ENCODE data around the gene TNNC1.
A peak's percentile ranks its signal among the peaks of the same experiment; 100 is the strongest.

The TNNC1 gene

DNA sequence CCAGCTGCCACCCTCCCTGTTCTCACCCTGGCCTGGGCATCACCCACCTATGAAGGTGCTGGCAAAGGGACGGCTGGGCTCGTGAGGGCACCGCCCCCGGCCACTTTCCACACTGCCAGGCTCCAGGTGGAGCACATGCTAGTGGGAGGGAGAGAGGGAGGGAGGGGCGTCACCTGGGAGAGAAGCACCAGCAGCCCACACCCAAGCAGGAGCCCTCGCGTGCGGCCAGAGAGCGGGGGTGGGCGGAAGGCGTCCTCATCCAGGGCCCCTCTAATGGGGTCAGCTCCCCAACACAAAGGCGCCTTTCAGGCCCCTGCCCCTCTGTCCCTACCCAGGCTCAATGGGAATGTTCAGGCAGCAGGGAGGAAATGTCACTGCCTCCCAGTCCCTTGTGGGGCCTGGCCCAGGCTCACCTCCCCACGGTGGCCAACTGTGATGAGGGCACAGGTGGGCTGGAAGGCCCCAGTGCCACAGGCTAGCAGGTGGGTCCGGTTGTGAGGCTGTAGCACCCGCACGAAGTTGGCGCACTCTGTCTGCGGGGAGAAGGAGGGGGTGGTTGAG lies 12.0 kb downstream of the TNNC1 start:
- DNase-seq, result no peak

DNA sequence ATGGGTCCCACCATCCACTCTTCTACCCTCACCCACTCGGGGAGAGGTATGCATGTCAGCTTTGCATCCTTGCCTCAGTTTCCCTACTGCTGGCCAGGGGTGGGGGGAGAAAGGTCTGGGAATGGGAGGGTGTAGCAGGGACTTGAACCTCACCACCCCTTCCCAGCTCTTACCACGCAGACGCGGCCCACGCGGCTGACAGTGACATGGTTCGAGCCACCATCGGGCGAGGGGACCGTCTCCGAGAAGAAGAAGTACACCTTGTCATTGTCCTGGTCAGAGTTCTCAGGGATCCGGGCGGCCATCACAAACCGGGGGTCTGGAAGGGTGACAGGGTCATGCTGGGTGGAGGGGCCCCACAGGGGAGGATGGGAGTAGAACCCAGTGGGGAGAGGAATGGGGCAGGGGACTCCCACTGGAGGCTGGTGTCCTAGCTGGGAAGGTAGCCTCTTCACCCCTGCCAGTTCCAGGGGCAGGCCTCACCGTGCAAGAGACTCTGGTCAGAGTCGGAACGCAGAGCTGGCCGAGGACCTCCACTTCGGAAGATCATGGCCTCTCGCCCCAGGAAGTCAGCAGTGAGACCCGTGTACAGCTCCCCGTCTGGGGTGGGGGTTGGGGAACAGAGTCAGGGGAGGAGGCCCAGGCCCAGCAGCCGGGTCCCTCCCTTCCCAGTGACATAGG lies 12.6 kb downstream of the TNNC1 start:
- no peak for DNase-seq

DNA sequence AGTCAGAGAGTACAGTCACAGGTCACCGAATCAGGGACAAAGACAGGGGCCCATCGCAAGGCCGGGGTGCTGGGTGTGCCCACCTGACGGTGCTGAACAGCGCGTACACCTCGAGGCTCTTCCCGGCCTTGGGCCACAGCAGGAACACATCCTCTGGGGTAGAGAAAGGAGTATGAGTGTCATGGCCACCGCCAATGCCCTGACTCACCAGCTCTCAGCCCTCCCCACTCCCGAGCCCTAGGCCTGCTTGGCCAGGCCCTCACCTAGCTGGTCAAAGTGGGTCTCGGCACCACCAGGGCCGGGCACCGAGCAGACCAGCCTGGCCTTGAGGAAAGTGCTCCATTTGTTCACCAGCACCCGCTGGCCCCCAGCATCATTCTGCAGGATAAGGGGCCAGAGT lies 13.2 kb downstream of the TNNC1 start:
- no peak for DNase-seq

DNA sequence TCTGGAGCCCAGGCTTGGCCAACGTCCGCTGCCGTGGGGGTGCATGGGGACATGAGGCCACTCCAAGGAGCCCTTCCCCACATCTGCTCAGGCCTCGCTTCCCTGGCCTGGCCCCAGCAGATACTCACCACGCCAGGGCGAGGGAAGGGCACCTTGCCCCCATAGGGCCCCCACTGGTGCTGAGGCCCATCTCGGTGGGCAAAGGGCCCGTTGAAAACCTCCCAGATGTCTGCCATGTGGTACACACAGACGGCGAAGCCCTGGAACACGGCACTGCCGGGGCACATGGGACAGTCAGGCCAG lies 13.6 kb downstream of the TNNC1 start:
- DNase-seq, result no peak

DNA sequence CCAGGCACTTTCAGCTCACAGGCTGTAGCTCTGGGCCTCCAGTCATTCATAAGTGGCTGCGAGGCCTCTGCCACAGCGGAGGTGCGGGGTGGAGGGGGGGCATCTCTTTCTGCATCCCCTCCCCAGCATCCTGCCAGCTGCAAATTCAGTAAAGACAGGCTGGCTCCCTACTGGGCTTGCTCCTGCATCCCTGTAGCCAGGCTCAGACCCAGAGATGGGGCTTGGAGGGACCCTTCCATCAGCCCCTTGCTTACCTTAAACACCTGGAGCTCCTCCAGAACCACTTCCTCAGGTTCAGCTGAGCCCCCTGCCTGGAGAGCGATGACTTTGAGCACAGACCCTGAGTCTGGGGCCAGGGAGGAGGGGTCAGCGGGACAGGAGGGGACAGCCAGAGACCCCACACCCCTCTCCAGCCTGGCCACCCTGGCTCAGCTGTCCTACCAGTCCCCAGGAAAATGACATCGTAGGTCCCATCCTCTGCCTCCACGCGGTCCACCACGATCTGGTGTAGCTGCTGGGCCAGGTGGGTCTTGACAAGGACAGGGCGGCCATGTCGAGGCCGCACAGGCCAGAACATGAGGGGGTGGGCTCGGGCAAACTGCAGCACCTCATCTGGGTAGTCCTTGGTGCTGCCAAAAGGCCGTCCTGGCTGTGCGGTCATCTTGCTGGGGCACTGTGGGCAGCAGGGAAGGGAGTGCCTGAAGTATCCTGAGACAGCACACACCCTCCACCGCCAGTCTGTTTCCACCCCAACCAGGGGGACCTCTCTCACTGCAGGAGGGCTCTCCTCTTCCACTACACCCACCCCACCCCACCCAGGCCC lies 14.2 kb downstream of the TNNC1 start:
- no peak for DNase-seq

DNA sequence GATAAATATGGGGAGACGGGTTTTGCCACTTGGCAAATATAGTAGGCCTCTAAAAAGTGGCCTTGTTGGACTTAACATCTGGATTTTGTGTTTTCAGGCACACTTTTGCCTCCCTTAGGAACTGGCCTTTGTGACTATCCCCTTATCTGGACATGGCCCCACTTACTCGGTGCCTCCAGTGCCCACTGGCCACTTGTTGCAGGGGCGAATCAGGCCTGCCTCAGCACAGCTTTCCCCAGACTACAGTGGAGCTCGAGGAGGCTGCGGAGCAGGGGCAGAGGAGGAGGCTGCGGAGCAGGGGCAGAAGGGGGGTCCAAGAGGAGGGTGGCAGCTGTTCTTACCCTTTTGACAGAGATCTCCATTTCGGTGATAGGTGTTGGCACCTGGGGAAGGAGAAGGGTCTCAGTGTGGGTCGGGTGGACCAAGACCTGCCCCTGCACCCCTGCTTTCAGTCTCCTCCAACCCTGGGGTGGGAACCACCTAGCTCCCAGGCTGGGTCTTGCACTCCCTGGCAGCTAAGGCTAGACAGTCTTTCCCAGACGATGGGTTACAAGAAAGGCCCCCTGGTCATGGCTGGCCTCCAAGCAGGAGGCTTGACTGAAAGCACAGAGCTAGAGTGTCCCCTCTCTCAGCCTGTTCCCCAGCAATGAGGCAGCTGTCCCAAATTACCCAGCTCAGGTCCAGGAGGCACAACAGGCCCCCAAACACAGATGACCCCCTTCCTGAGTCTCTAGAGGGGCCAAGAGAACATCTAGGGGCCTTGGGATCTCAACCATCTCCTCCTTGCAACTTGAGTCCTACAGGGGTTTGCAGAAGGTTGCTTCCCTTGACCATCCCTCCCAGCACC lies 15.0 kb downstream of the TNNC1 start:
- no peak for DNase-seq

DNA sequence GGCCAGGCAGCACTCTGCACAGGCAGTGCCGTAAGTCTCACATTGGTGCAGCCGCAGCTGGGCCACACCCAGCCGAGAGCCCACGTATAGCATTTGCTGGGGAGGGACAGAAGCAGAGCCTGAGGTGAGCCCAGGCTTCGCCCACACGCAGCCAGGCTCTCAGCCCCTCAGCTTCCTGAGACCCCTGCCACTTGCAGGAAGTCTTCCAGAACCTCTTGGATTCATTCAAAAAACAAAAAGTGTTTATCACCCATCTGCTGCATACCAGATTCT lies 15.8 kb downstream of the TNNC1 start:
- no peak for DNase-seq

DNA sequence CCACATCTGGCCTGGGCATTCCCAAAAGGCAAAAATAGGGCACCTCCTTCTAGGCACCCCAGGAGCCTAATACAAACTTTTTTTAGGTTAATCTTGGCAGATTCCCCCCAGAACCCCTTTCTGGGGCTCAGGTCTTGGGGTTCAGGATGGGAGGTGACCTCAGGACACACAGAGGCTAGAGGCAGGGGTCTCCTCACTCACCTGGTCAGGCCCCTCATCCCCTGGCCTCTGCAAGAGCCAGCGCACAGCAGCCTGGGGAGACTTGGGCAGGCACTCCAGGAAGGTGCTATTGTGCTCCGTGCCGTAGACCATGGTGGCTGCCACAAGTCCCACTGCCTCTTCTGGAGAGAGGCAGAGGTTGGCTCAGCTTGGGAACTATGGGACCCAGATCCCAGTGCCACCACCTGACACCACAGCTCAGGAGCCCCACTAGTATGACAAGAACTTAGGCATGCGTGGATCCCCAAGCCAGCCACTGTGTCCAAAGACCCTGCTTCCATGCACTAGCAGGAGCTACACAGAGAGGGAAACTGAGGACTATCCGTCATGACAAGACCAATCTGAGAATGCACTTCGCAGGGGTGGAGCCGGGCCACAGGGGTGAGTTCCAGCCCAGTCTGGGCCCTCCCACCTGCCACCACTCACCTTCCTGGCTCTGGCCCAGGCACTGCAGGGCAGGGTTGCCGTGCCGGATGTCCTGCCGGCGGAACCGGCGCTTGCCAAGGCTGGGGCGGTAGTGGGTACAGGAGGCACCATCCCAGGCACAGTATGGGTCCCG lies 16.3 kb downstream of the TNNC1 start:
- DNase-seq, result peak; percentile 21 to 61

DNA sequence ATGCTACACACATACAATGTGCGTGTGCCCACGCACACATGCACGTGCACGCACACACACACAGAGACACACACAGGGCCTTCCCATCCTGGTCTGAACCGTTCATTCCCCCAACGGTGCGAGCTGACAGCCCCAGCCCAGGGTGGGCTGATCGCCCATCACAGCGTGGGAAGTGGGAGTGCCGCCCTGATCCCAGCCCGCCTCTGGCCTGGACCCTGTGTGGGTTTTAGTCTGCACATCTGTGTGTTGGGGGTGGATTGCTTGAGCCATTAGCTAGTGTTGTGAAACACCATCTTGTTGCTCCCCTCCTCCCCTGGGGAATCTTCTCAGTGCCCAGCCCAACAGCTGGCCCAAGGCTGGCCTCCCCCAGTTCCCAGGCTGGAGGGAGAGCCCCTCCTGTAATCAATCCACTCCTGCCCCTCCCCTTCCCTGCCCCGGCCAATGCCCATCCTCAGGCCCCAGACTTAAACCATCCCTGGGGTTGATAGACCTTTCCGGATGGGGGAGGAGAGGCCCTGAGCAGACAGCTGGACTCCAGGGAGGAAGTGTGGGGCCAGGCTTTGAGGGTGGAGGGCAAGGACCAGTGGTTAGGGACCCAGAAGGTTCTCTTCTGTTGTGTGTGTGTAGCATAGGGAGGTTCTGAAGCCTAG lies 17.2 kb downstream of the TNNC1 start:
- no peak for DNase-seq

DNA sequence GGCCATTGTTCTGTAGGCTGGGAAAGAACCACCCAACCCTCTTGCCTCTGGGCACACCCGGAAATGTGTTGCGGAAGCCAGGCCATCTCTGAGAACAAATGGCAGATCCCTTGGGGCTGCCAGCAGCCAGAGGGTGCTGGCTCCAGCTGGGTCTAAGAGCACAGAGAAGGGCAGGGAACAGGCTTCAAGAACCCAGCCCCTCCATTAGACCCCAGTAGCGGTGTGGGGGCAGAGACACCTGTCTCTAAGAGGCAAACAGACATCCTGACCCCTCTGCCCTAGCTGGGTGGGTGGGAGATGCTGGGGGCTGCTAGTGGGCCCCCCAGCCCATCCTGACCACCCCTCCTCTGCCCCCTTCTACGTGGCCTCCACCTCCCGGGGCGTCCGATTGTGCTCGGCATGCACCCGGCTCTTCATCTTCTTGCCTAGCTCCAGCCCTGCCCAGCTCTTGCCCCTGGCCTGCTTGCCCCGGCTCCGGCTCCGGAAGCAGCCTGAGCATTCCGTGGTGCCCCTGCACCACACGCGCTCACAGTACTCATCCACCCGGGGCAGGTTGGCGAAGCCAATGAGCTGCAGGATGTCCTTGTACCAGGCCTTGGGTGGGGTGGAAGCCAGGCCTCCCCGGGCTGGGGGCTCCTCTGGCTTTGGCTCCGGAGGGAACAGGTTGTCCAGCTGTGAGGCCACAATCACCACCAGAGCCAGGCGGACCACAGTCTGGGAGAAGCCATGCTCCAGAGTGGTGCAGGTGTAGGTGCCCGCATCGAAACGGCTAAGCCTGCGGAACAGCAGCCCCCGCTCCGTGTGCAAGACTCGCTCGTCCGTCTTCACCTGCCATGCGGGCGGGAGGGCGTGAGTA lies 18.4 kb downstream of the TNNC1 start:
- no peak for DNase-seq

DNA sequence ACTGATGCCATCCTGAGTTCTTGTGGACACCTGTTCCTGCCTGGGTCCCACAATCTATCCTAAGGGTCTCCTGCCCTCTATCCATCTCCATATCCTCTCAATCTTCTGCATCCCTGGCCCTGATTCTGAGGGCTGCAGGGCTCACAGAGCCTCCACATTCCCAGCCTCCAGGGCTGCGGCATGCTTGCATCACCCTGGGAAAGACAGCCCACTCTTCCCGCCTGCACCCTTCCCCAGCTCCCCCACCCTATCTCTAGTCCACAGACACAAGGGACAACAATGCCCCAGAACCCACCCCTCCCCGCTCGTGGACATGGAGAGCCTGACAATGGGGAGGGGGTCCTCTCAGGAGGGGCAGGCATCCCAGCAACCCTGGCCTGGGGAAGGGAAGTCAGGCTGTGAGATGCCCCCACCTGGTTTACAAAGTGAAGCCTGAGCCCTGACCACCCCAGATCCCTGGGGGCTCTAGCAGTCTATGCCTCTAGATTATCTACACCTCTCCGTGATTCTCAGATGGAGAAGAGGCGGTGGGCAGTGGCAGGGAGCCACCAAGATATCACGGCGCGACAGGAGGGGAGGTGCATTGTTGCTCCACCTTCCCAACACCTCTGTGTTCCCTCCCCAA lies 19.2 kb downstream of the TNNC1 start:
- DNase-seq, result no peak

DNA sequence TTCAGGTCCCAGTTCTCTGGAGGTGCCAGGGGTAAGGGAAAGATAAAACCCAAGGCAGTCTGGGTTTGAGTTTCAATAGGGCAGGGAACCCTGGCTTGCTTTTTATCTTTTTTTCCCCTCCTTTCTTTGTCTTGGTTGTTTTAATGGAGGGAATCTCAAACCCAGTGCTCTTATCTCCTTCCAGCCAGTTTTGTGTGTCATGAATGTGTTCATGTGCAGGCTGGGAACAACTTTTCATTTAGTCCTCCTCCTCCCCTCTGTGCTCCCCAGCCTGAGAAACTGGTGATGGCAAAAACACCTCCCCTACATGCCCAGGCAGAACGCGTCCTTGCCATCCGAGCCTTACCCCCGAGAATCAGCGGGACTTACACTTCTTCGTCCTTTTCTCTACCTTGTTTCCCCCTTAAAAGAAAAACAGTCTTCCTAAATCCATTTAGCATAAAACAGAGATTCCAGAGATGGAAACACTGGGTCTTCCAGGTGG lies 19.8 kb downstream of the TNNC1 start:
- no peak for DNase-seq

DNA sequence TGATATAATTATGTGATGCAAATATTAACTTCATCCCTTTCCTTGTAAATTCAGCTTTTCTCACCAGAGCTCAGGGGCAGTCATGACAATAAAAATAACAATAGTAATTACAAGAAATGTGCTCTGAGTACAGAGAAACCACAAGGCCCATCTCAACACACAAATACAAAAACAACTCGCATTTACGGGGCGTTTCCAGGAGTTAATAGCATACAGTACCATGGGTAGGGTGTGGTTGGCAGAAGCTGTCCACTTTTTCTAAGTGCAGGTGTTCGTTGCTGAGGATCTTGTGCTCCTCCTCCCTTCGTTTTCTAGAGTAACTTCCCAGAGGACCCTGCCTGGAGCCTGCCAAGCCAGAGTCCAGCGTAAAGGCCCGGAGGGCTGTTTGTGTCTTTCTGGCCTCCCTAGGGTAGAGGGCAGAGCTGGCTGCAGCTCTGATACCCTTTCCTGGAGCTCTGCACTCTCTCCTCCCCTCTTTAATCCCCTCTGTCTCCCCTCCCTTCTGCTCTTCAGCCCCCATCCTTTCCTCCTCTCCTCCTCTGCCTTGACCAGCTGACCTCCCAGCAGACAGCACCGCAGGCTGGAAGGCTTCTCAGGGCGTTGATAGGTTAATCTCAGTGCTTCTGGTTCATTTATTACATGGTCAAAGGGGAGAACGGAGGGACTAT lies 20.4 kb downstream of the TNNC1 start:
- no peak for DNase-seq

DNA sequence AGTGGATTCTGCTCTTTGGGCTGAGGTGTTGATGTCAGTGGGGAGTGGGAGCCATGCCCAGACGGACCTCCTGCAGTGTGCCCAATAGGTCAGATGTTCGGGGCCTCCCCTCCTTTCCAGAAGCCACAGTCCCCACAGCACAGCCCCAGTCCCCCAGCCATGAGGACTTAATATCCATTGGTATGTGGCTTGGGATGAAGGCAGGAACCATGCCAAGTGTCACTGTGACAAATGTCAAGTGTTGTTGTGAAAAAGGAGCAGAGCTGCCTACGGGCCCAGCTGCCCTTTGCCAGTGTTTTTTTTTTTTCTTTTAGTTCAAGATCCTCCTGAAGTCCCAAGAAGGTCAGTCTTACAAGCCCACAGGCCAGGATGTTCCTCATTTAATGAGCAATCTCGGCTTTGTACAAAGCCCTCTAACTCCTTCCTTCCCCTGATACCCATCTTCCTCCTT lies 21.1 kb downstream of the TNNC1 start:
- no peak for DNase-seq

DNA sequence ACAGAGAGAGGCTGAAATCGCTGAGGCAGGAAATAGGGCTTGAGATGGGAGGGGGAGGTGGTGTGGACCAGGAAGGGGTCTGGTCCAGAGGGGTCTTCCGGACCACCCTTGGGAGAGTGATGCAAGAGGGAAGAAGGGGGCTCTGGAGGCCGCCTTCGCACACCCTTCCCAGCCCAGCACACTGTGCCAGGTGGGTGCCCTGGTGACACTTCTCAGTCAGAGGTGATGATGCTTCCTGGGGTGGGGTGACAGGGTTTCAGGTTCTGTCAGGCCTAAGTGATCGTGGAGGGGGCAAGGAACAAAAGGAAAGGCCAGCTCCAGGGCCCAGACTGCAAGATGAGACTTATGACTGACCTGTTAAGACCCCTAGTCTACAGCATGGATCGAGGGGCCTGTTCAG lies 21.6 kb downstream of the TNNC1 start:
- DNase-seq, result no peak

DNA sequence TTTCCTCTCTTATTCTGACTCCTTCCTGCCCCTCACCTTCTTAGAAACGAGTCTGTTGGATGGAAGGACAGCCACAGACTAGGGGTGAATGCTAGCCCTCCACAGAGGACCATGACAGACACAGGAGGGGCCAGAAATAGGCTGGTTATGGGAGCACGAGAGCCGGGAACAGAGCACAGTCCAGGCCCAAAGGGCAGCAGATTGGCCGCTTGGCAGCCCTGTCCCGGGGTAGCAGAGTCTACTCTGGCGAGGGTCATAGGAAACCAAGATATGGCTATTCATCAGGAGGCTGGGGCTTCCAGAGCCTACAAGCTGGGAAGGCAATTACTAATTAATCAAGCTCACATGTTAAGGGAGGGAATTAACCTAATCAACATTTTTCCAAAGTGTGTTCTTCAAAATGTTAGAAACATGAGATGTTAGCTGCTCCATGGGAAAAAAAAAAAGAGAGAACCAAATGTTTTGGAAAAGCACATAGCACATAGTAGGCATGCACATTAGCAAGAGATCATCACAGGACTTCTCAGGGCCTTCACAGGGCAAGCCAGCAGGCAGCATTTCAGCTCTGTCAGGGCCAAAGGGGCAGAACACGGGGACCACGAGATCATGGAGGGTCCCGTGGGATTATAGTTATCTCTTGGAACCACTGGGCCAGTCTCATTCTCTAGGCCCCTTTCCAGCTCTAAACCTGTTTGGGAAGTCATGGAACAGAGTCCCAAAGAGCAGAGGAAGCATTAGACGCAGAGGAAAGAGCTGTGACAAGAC lies 22.2 kb downstream of the TNNC1 start:
- DNase-seq, result no peak

DNA sequence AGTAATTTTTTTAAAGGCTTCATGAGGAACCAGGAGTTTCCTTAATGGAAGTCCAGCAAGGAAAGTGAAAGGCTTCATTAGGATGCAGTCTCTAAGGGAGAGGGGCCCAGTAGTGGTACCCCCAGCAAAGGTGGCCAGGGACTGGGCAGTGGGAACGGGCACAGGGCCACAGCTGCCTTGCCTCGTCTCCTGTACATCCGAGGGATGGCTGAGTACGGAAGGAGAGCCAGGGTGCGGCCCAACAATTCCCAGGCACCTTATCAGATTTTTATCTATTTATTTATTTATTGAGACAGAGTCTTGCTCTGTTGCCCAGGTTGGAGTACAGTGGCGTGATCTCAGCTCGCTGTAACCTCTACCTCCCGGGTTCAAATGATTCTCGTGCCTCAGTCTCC lies 23.4 kb downstream of the TNNC1 start:
- no peak for DNase-seq

DNA sequence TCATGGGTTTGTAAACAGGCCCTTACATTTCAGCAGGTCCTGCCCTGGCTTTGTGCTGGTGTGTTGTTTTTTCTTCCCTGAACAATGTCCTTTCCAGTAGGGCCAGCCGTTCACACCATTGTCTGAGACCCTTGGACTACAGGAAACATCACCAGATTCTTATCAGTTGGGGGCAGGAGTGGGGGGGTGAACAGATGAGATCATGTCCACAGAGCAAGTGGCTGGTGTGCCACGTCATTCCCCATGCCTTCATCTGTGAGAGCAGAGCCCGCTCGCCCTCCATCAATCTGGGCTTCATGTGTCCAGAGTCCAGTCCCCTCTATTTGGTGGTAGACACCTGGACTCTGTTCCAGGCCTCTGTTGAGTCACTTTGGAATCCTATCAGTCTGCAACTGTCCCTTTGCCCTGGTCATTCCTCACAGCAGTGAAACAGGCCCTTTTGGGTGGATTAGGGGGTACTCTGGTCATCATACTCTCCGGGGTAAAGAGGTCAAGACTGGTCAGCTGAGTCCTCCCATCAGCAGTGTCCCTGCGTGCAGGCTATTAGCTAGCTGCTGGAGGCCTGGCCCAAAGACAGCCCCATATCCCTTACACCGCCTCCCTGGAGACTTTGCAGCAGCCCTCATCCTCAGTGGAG lies 23.9 kb downstream of the TNNC1 start:
- DNase-seq, result no peak

DNA sequence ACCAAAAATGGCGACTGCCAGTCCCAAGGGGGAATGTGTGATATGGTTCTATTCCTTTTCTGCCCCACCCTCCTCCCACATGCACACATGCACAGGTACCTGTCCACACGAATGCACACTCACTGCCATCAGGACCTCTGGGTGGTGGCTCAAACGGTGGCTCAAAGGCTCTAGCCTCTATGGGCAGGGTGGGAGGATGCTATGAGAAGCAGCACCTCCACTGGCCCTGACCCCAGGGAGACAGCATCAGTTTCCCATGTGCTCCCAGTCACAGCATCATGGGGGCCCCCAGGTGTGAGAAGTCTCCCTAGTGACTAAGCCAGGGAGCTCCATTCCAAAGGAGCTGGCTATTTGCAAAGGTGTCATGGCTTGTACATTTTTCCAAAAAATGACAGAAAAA lies 24.8 kb downstream of the TNNC1 start:
- no peak for DNase-seq

Measured in cerebellar nuclear complex (tissue), 1 donor.